Right lobe of liver (tissue), 6 donors: Measurements from ENCODE around the gene COL5A1. TPM values are rescaled to one million over a fixed set of nuclear protein-coding genes. Genes with fewer than 3 reads are reported as not detected.
A peak's percentile ranks its signal among the peaks of the same experiment; 100 is the strongest.
"Not testable (repeated sequence)": the region's sequence is repeated elsewhere in the genome, so short reads cannot be mapped to it uniquely, and the experiment has no call there.

Experiments
- ATAC-seq, 4 donors: fragments of 200-7000 bp; cut with Tn5 transposase; one replicate each; pipeline ENCODE4 v1.9.1; 2020; ENCODE audit warnings: mild to moderate bottlenecking in 4 of 4, moderate library complexity in 4 of 4
- DNase-seq, 3 donors: peaks; one replicate each; pipeline ENCODE4 v3.0.0-alpha.2; 2020
- H3K27ac ChIP-seq, 3 donors: fragments of 200-600 bp; one replicate each; pipeline ENCODE4 v1.8.0; 2022
- H3K27me3 ChIP-seq, 2 donors: fragments of 200-600 bp; one replicate each; pipeline ENCODE4 v1.8.0; 2022
- H3K36me3 ChIP-seq, 4 donors: fragments of 200-600 bp; sonication (generic) in 1 of 4; one replicate each; pipeline versions ENCODE4 v1.5.1 to v1.8.0; 2017 to 2022; ENCODE audit warnings: control low read depth in 1 of 4
- H3K4me1 ChIP-seq, 4 donors: fragments of 200-600 bp; sonication (generic) in 1 of 4; one replicate each; pipeline versions ENCODE4 v1.5.1 to v1.8.0; 2017 to 2022; ENCODE audit warnings: control low read depth in 1 of 4
- H3K4me3 ChIP-seq, 3 donors: fragments of 200-600 bp; one replicate each; pipeline ENCODE4 v1.8.0; 2022
- H3K9me3 ChIP-seq, 4 donors: fragments of 200-600 bp; sonication (generic) in 1 of 4; one replicate each; pipeline versions ENCODE4 v1.5.1 to v1.8.0; 2017 to 2022; ENCODE audit warnings: control low read depth in 1 of 4
- CTCF ChIP-seq, 4 donors: fragments of 200-600 bp in 3 of 4; fragments of 450-650 bp in 1 of 4; IDR thresholded peaks; one replicate each; pipeline versions ENCODE4 v1.5.1 to v1.8.0; 2016 to 2022; ENCODE audit warnings: antibody characterized with exemption in 4 of 4, mild to moderate bottlenecking in 2 of 4
- POLR2A ChIP-seq: fragments of 450-650 bp; IDR thresholded peaks from one replicate; pipeline ENCODE4 v1.6.1; 2017; ENCODE audit warnings: antibody characterized with exemption, mild to moderate bottlenecking
- WGBS: methylation state at CpG from one replicate; pipeline ENCODE4 v1.1.6; 2018; ENCODE audit warnings: low coverage, low lambda C conversion rate; ENCODE audit not compliant: insufficient coverage; ENCODE audit errors: missing lambda C conversion rate; 5-methylcytosine and 5-hydroxymethylcytosine counted together
- intact Hi-C, 2 donors: fragments of 100-400 bp; cut with DNase I; formaldehyde crosslinking; loops; one replicate each; pipeline versions ENCODE4 v1.11.2 to v1.14.1; 2022
- total RNA-seq, 6 experiments: library from RNA; depleted of rRNA in 2 of 6; stranded (reverse); fragments of >200 nt in 2 of 6; fragmentation: NEBNext Ultra II Directional in 3 of 6; extraction: Animal tissue kit (Norgen Biotek cat#: 25700) in 3 of 6; gene quantifications; one replicate each; pipeline versions ENCODE4 v1.1.0 to v1.2.4, GENCODE V29; 2016 to 2023
- donor health status: DM: no; HTN: yes; CAD: no.
- donor health status: DM: no; HTN: no; CAD: no.
- donor health status: DM: no; HTN: no; CAD: no.
- donor health status: DM: no; HTN: yes; CAD: no.
- donor health status: DM: no; HTN: yes; CAD: no.

COL5A1 gene
- total RNA-seq, 6 experiments from 2014 or later: 1.5 to 17.0 (median 7.7) TPM

GRCh38 chr9:134682026-134682425, 40.4 kb downstream of the COL5A1 start:
- no peak for TF ChIP-seq POLR2A
- no peak for TF ChIP-seq CTCF (IDR thresholded peaks at IDR 0.05)
- no peaks in the 10 kb centered on the region for H3K27me3 ChIP-seq
- peak in 1 of 3 donors; percentile 17 for DNase-seq
- ATAC-seq: peak in 2 of 4 donors; percentile 14 to 31
- 47% methylated on average over 9 of the region's 15 CpGs for WGBS
- H3K36me3 ChIP-seq: no peaks in the 10 kb centered on the region
- no peaks in the 10 kb centered on the region for H3K4me1 ChIP-seq
- intact Hi-C loops: no loop called here
- H3K9me3 ChIP-seq: no peaks in the 10 kb centered on the region
- no peak overlapping the region for H3K27ac ChIP-seq
- H3K4me3 ChIP-seq: no peak overlapping the region

GRCh38 chr9:134682651-134683364, 41.2 kb downstream of the COL5A1 start:
- no peak for ATAC-seq
- 58% methylated on average over 4 of the region's 25 CpGs for WGBS
- peak in 1 of 3 donors; percentile 3 for DNase-seq
- no peaks in the 10 kb centered on the region for H3K36me3 ChIP-seq
- H3K4me1 ChIP-seq: no peaks in the 10 kb centered on the region
- no peaks in the 10 kb centered on the region for H3K9me3 ChIP-seq
- H3K27ac ChIP-seq: no peak overlapping the region
- no peak overlapping the region for H3K4me3 ChIP-seq
- H3K27me3 ChIP-seq: no peaks in the 10 kb centered on the region
- TF ChIP-seq POLR2A (no peak), CTCF (IDR thresholded peaks at IDR 0.05) (no peak)
- intact Hi-C loops: no loop called here

GRCh38 chr9:134683714-134684374, 42.2 kb downstream of the COL5A1 start:
- intact Hi-C loops: no loop called here
- no CpG with 5 or more reads among the region's 22 CpGs for WGBS
- H3K27ac ChIP-seq: no peak overlapping the region
- no peaks in the 10 kb centered on the region for H3K4me1 ChIP-seq
- H3K36me3 ChIP-seq: no peaks in the 10 kb centered on the region
- no peaks in the 10 kb centered on the region for H3K9me3 ChIP-seq
- no peak overlapping the region for H3K4me3 ChIP-seq
- ATAC-seq: no peak
- no peaks in the 10 kb centered on the region for H3K27me3 ChIP-seq
- DNase-seq: peak in 2 of 3 donors; percentile 10 to 28
- no peak for TF ChIP-seq POLR2A
- no peak for TF ChIP-seq CTCF (IDR thresholded peaks at IDR 0.05)

GRCh38 chr9:134684375-134684723, 42.7 kb downstream of the COL5A1 start:
- TF ChIP-seq CTCF (IDR thresholded peaks at IDR 0.05) (no peak), POLR2A (no peak)

GRCh38 chr9:134684941-134685340, 43.3 kb downstream of the COL5A1 start:
- H3K4me3 ChIP-seq, intact Hi-C loops, H3K4me1 ChIP-seq, H3K27me3 ChIP-seq, H3K27ac ChIP-seq, H3K9me3 ChIP-seq, DNase-seq, ATAC-seq, H3K36me3 ChIP-seq: not testable (repeated sequence)

More at GRCh38 chr9:134684375-134684723, 42.7 kb downstream of the COL5A1 start:
- Histone ChIP-seq H3K9me3 (no peaks in the 10 kb centered on the region), H3K4me1 (no peaks in the 10 kb centered on the region), H3K27me3 (no peaks in the 10 kb centered on the region), H3K36me3 (no peaks in the 10 kb centered on the region), H3K27ac (no peak overlapping the region), H3K4me3 (no peak overlapping the region)
- DNase-seq (no peak), ATAC-seq (no peak)
- 100% methylated on average over 1 of the region's 3 CpGs for WGBS
- intact Hi-C loops: no loop called here
